Left lung (tissue), 10 donors: Measurements from ENCODE around the gene GNAT3. TPM values are rescaled to one million over a fixed set of nuclear protein-coding genes. Genes with fewer than 3 reads are reported as not detected.

Experiments used
- ATAC-seq: fragments of 200-7000 bp; cut with Tn5 transposase; one replicate; pipeline ENCODE4 v1.9.1; 2020; ENCODE audit warnings: moderate library complexity
- DNase-seq, 4 donors: peaks; one replicate each; pipeline ENCODE4 v3.0.0-alpha.2; 2013 to 2020
- H3K27ac ChIP-seq, 2 donors: fragments of 200-600 bp; sonication (generic) in 1 of 2; one replicate each; pipeline versions ENCODE4 v1.5.0 to v1.8.0; 2020 to 2021
- H3K27me3 ChIP-seq, 2 donors: fragments of 200-600 bp; sonication (generic) in 1 of 2; one replicate each; pipeline versions ENCODE4 v1.5.0 to v1.8.0; 2020 to 2021
- H3K36me3 ChIP-seq, 2 donors: fragments of 200-600 bp; sonication (generic) in 1 of 2; one replicate each; pipeline versions ENCODE4 v1.5.0 to v1.8.0; 2020 to 2021
- H3K4me1 ChIP-seq, 2 donors: fragments of 200-600 bp; one replicate each; pipeline ENCODE4 v1.8.0; 2021
- H3K4me3 ChIP-seq, 2 donors: fragments of 200-600 bp; sonication (generic) in 1 of 2; one replicate each; pipeline versions ENCODE4 v1.5.0 to v1.8.0; 2020 to 2021; ENCODE audit warnings: mild to moderate bottlenecking in 1 of 2
- H3K9me3 ChIP-seq, 2 donors: fragments of 200-600 bp; sonication (generic) in 1 of 2; one replicate each; pipeline versions ENCODE4 v1.5.0 to v1.8.0; 2020 to 2021
- intact Hi-C, 2 donors: fragments of 100-400 bp; cut with DNase I; formaldehyde crosslinking; loops; one replicate each; pipeline versions ENCODE4 v1.11.2 to v1.14.2; 2022
- polyA plus RNA-seq, 6 donors: library from polyadenylated mRNA; unstranded; fragments of 120-200 nt; gene quantifications; one replicate each; pipeline ENCODE4 v1.2.1, GENCODE V29; 2013; ENCODE audit not compliant: insufficient read length in 6 of 6
- total RNA-seq, 2 donors: library from RNA; stranded (reverse); fragmentation: NEBNext Ultra II Directional; extraction: Animal tissue kit (Norgen Biotek cat#: 25700); gene quantifications; one replicate each; pipeline ENCODE4 v1.2.1, GENCODE V29; 2021
- TF ChIP-seq, protein P1 (sequence below), 2 donors: fragments of 200-600 bp; sonication (generic) in 1 of 2; IDR thresholded peaks; one replicate each; pipeline versions ENCODE4 v1.5.0 to v1.8.0; 2021; ENCODE audit warnings: antibody characterized with exemption in 2 of 2
- donor health status: DM: no; HTN: yes; CAD: no.
- donor health status: DM: no; HTN: no; CAD: no.

The GNAT3 gene
- total and polyA plus RNA-seq, 8 donors, result not detected

DNA sequence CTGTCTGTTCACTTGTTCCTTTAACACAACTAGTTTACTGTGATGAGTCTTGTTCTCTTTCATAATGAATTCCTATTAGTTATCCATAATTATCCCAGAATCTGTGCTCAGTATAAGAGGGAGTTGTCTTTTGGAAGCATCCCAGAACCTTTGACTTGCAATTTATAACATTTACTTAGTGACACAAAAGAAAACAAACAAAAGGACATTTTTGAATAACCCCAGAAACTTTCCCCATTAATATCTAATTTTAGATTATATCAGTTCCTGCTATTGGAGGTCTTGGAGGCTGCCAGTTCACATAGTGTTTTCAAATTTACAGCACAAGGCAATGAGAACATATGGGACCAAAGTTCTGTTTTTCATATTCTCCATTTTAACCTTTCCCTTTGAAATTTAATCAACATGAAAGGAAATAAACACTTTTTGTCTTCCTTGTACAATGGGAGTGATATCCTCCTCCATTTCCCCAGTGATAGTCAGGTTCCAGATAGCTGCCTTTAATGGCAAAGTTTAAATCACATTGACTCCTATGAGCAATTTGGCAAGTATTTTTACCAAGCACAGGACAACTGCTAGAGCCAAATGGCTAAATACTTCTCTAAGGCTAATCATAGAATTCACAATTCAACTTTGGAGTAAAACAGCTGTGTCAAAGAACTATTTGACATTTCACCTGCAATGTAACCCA, 37.1 kb upstream of the GNAT3 start:
- no peak for ATAC-seq
- intact Hi-C loops, result no loop called here

GRCh38 chr7:80542398-80542797, 30.5 kb upstream of the GNAT3 start:
- Histone ChIP-seq H3K36me3 (no peaks in the 10 kb centered on the region), H3K9me3 (peaks cover 0 to 24% of the 10 kb centered on the region in 2 donors), H3K27ac (no peak overlapping the region), H3K4me3 (no peak overlapping the region), H3K27me3 (no peaks in the 10 kb centered on the region), H3K4me1 (no peaks in the 10 kb centered on the region)
- TF ChIP-seq, protein P1, sequence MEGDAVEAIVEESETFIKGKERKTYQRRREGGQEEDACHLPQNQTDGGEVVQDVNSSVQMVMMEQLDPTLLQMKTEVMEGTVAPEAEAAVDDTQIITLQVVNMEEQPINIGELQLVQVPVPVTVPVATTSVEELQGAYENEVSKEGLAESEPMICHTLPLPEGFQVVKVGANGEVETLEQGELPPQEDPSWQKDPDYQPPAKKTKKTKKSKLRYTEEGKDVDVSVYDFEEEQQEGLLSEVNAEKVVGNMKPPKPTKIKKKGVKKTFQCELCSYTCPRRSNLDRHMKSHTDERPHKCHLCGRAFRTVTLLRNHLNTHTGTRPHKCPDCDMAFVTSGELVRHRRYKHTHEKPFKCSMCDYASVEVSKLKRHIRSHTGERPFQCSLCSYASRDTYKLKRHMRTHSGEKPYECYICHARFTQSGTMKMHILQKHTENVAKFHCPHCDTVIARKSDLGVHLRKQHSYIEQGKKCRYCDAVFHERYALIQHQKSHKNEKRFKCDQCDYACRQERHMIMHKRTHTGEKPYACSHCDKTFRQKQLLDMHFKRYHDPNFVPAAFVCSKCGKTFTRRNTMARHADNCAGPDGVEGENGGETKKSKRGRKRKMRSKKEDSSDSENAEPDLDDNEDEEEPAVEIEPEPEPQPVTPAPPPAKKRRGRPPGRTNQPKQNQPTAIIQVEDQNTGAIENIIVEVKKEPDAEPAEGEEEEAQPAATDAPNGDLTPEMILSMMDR (IDR thresholded peaks at IDR 0.05), result no peak
- DNase-seq (peak in 2 of 4 donors; percentile 3 to 23), ATAC-seq (no peak)
- intact Hi-C loops, result no loop called here

More for the DNA sequence above, 37.1 kb upstream of the GNAT3 start:
- Histone ChIP-seq H3K27me3 (no peaks in the 10 kb centered on the region), H3K27ac (peak overlapping the region in 1 of 2 donors; percentile 35), H3K4me3 (no peak overlapping the region), H3K4me1 (no peaks in the 10 kb centered on the region), H3K9me3 (peaks cover 0 to 24% of the 10 kb centered on the region in 2 donors), H3K36me3 (no peaks in the 10 kb centered on the region)
- no peak for DNase-seq
- TF ChIP-seq, protein P1 (IDR thresholded peaks at IDR 0.05), result no peak

- ATAC-seq, result no peak
- H3K9me3 ChIP-seq, result peaks cover 0 to 16% of the 10 kb centered on the region in 2 donors
- no peaks in the 10 kb centered on the region for H3K4me1 ChIP-seq
- TF ChIP-seq, protein P1 (IDR thresholded peaks at IDR 0.05), result no peak
- H3K27ac ChIP-seq, result no peak overlapping the region
- H3K36me3 ChIP-seq, result no peaks in the 10 kb centered on the region
- no peak overlapping the region for H3K4me3 ChIP-seq
- intact Hi-C loops, result no loop called here
- no peak for DNase-seq
- H3K27me3 ChIP-seq, result no peaks in the 10 kb centered on the region
Measured at GRCh38 chr7:80540836-80541235, 29.0 kb upstream of the GNAT3 start.

DNA sequence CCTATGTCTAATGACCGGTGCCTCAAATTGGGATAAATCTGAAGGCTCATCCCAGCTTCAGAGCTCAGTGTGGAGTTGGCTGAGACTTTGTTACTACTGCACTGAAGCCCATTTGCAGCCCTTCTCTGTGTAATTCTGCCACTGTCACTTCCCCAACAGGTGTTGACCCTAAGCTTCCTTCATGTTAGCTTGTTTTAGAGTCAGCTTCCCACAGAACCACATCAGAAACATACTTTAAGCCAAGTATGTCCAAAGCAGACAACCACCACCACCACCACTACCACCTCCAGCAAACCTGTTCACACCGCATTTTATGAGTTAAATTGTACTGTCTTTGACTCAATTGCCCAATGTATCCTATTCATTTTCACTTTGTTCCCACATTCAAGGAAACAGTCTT, 25.2 kb upstream of the GNAT3 start:
- Histone ChIP-seq H3K36me3 (no peaks in the 10 kb centered on the region), H3K4me3 (no peak overlapping the region), H3K27me3 (no peaks in the 10 kb centered on the region), H3K27ac (no peak overlapping the region), H3K9me3 (no peaks in the 10 kb centered on the region), H3K4me1 (no peaks in the 10 kb centered on the region)
- TF ChIP-seq, protein P1 (IDR thresholded peaks at IDR 0.05), result no peak
- intact Hi-C loops, result no loop called here
- DNase-seq, result no peak
- no peak for ATAC-seq

GRCh38 chr7:80536426-80536825, 24.6 kb upstream of the GNAT3 start:
- Histone ChIP-seq H3K27ac (no peak overlapping the region), H3K4me3 (no peak overlapping the region), H3K36me3 (no peaks in the 10 kb centered on the region), H3K4me1 (no peaks in the 10 kb centered on the region), H3K9me3 (no peaks in the 10 kb centered on the region), H3K27me3 (no peaks in the 10 kb centered on the region)
- ATAC-seq, result no peak
- TF ChIP-seq, protein P1 (IDR thresholded peaks at IDR 0.05), result no peak
- intact Hi-C loops, result no loop called here
- no peak for DNase-seq
